Trophoblast cell (in vitro differentiated cells and primary cell): ENCODE data around the gene CNTNAP3B.
"Not testable (repeated sequence)": the region's sequence is repeated elsewhere in the genome, so short reads cannot be mapped to it uniquely, and the experiment has no call there.

Experiments
- DNase-seq, 2 donors: peaks; one replicate each; pipeline ENCODE4 v3.0.0-alpha.2; 2016
- H2AFZ ChIP-seq: 2 replicates; pipeline ENCODE4 v1.6.1; 2013; ENCODE audit warnings: low read length, moderate library complexity, mild to moderate bottlenecking; ENCODE audit not compliant: insufficient read depth, poor library complexity
- H2AK5ac ChIP-seq: 2 replicates; pipeline ENCODE4 v1.6.1; 2013; ENCODE audit warnings: mild to moderate bottlenecking, low read length
- H2BK120ac ChIP-seq: 2 replicates; pipeline ENCODE4 v1.6.1; 2013; ENCODE audit warnings: low read length, mild to moderate bottlenecking, moderate library complexity; ENCODE audit not compliant: insufficient read depth, poor library complexity
- H2BK12ac ChIP-seq: 2 replicates; pipeline ENCODE4 v1.6.1; 2013; ENCODE audit warnings: mild to moderate bottlenecking, low read length, moderate library complexity
- H2BK5ac ChIP-seq: 2 replicates; pipeline ENCODE4 v1.6.1; 2013; ENCODE audit warnings: low read length, low read depth, moderate library complexity, mild to moderate bottlenecking; ENCODE audit not compliant: poor library complexity
- H3K14ac ChIP-seq: 2 replicates; pipeline ENCODE4 v1.6.1; 2013; ENCODE audit warnings: mild to moderate bottlenecking, low read length
- H3K18ac ChIP-seq: 2 replicates; pipeline ENCODE4 v1.6.1; 2013; ENCODE audit warnings: mild to moderate bottlenecking, low read length
- H3K23ac ChIP-seq: 2 replicates; pipeline ENCODE4 v1.6.1; 2013; ENCODE audit warnings: low read length
- H3K27ac ChIP-seq: 2 replicates; pipeline ENCODE4 v1.5.1; 2013; ENCODE audit warnings: low read depth, mild to moderate bottlenecking, inconsistent platforms, low read length, moderate library complexity
- H3K27me3 ChIP-seq: 2 replicates; pipeline ENCODE4 v1.6.1; 2013; ENCODE audit warnings: inconsistent platforms, mild to moderate bottlenecking, low read length, moderate library complexity; ENCODE audit not compliant: insufficient read depth
- H3K36me3 ChIP-seq, 2 experiments: 1 replicate in 1 of 2; 2 replicates in 1 of 2; pipeline ENCODE4 v1.6.1; 2013; ENCODE audit warnings: low read length in 2 of 2, mild to moderate bottlenecking in 2 of 2, moderate library complexity in 1 of 2; ENCODE audit not compliant: insufficient read depth in 2 of 2, control insufficient read depth in 1 of 2
- H3K4ac ChIP-seq: 2 replicates; pipeline ENCODE4 v1.6.1; 2013; ENCODE audit warnings: low read depth, mild to moderate bottlenecking, low read length, moderate library complexity
- H3K4me1 ChIP-seq, 2 experiments: 1 replicate in 1 of 2; 2 replicates in 1 of 2; pipeline ENCODE4 v1.6.1; 2013; ENCODE audit warnings: low read length in 2 of 2, mild to moderate bottlenecking in 2 of 2, moderate library complexity in 1 of 2; ENCODE audit not compliant: insufficient read depth in 2 of 2, control insufficient read depth in 1 of 2
- H3K4me2 ChIP-seq: 2 replicates; pipeline ENCODE4 v1.6.1; 2013; ENCODE audit warnings: inconsistent platforms, mild to moderate bottlenecking, low read length, moderate library complexity
- H3K4me3 ChIP-seq: 2 replicates; pipeline ENCODE4 v1.5.1; 2013; ENCODE audit warnings: mild to moderate bottlenecking, low read depth, low read length, inconsistent platforms
- H3K79me1 ChIP-seq: one replicate; pipeline ENCODE4 v1.6.1; 2013; ENCODE audit warnings: low read length
- H3K79me2 ChIP-seq: 2 replicates; pipeline ENCODE4 v1.6.1; 2013; ENCODE audit warnings: low read length, mild to moderate bottlenecking; ENCODE audit not compliant: control insufficient read depth, insufficient read depth, poor library complexity
- H3K9ac ChIP-seq: 2 replicates; pipeline ENCODE4 v1.6.1; 2013; ENCODE audit warnings: mild to moderate bottlenecking, low read length
- H3K9me3 ChIP-seq: 2 replicates; pipeline ENCODE4 v1.6.1; 2013; ENCODE audit warnings: low read depth, mild to moderate bottlenecking, control low read depth, inconsistent platforms, low read length; ENCODE audit not compliant: insufficient read depth
- H4K12ac ChIP-seq: 2 replicates; pipeline ENCODE4 v1.6.1; 2013; ENCODE audit warnings: low read depth, mild to moderate bottlenecking, low read length, moderate library complexity
- H4K8ac ChIP-seq: 2 replicates; pipeline ENCODE4 v1.6.1; 2013; ENCODE audit warnings: low read depth, mild to moderate bottlenecking, low read length, moderate library complexity
- H4K91ac ChIP-seq: one replicate; pipeline ENCODE4 v1.6.1; 2013; ENCODE audit warnings: low read depth, mild to moderate bottlenecking, low read length, moderate library complexity
- WGBS: extraction: QIAGEN DNeasy Blood & Tissue Kit; methylation state at CpG from one replicate; pipeline ENCODE4 v1.1.7; 2013; ENCODE audit warnings: missing lambda C conversion rate; ENCODE audit not compliant: insufficient read length, insufficient coverage; ENCODE audit errors: extremely low coverage; 5-methylcytosine and 5-hydroxymethylcytosine counted together

The CNTNAP3B gene

DNA sequence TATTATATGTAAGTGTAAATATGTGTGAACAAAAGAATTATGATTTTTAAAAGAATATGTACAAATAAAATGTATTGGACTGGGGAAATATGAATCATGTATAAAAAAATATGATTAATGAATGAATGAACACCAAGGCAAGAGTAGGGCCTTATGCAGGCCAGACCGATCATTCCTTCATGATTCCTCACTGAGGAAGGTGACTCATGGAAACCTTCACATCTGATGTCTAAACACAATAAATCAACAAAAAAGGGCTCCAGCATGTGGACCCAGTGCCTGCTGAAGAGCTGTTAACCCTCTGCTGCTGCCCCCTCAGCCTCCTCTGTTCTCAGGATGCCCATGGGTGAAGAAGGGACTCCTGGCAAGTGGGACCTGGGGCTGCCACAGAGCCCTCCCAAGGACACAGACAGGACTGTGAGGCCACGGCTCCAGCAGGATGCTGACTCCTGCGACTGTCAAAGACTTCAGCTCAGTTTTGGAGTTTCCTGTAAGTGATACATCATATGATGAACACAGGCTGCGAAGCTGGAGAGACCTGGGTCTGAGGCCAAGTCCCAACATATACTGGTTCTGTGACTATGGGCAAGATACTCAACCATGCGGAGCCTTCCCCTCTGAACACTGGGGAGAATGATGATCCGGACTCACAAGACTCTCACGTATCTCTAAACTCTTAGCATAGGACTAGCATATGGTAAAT, 110.9 kb downstream of the CNTNAP3B start:
- H2BK5ac ChIP-seq, H3K79me2 ChIP-seq, H3K27ac ChIP-seq, H3K23ac ChIP-seq, H2AFZ ChIP-seq, H3K18ac ChIP-seq, H3K36me3 ChIP-seq, H3K27me3 ChIP-seq, H4K8ac ChIP-seq, H2BK12ac ChIP-seq, H3K4me3 ChIP-seq, H3K9me3 ChIP-seq, H3K14ac ChIP-seq, H4K91ac ChIP-seq, H4K12ac ChIP-seq, H2BK120ac ChIP-seq, H2AK5ac ChIP-seq, H3K79me1 ChIP-seq, H3K4me1 ChIP-seq, H3K9ac ChIP-seq, H3K4ac ChIP-seq, H3K4me2 ChIP-seq, DNase-seq: not testable (repeated sequence)
- WGBS, result no CpG with 5 or more reads among the region's 7 CpGs

DNA sequence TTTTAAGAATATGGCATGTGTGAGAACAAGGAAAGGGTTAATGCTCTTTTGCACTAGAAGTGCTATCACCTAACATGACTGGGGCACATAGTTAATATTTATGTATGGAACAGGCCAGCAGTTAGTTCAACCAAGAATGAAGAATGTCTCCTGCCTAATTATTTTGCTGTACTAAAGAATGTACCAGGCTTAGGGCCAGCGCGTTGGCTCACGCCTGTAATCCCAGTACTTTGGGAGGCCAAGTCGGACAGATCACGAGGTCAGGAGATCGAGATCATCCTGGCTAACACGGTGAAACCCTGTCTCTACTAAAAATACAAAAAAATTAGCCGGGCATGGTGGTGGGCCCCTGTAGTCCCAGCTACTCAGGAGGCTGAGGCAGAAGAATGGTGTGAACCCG, 114.9 kb downstream of the CNTNAP3B start:
- H3K4me2 ChIP-seq, H3K23ac ChIP-seq, H3K18ac ChIP-seq, H4K12ac ChIP-seq, H3K36me3 ChIP-seq, H3K79me2 ChIP-seq, H2BK12ac ChIP-seq, H2BK5ac ChIP-seq, H2AFZ ChIP-seq, H3K4me1 ChIP-seq, H3K79me1 ChIP-seq, H2AK5ac ChIP-seq, H3K9me3 ChIP-seq, H3K27me3 ChIP-seq, H4K8ac ChIP-seq, H4K91ac ChIP-seq, H3K14ac ChIP-seq, H3K9ac ChIP-seq, H3K4ac ChIP-seq, H2BK120ac ChIP-seq, H3K27ac ChIP-seq, DNase-seq, H3K4me3 ChIP-seq: not testable (repeated sequence)
- no CpG with 5 or more reads among the region's 9 CpGs for WGBS

- H4K8ac ChIP-seq, H3K79me1 ChIP-seq, H3K27ac ChIP-seq, H3K4ac ChIP-seq, H3K4me3 ChIP-seq, H3K36me3 ChIP-seq, H3K9me3 ChIP-seq, H3K23ac ChIP-seq, H3K27me3 ChIP-seq, H3K9ac ChIP-seq, H2BK12ac ChIP-seq, DNase-seq, H3K14ac ChIP-seq, H3K4me2 ChIP-seq, H3K4me1 ChIP-seq, H2BK5ac ChIP-seq, H2BK120ac ChIP-seq, H2AK5ac ChIP-seq, H4K91ac ChIP-seq, H2AFZ ChIP-seq, H3K79me2 ChIP-seq, H3K18ac ChIP-seq, H4K12ac ChIP-seq: not testable (repeated sequence)
- WGBS, result no CpG with 5 or more reads among the region's 9 CpGs
These were observed 137.6 kb downstream of the CNTNAP3B start for GRCh38 chr9:41991607-41992006.

GRCh38 chr9:41980271-41980670, 149.0 kb downstream of the CNTNAP3B start:
- H3K4me1 ChIP-seq, H3K9me3 ChIP-seq, H3K27ac ChIP-seq, H2BK12ac ChIP-seq, H3K79me1 ChIP-seq, H3K23ac ChIP-seq, H3K36me3 ChIP-seq, H2AFZ ChIP-seq, H4K8ac ChIP-seq, H3K27me3 ChIP-seq, H3K79me2 ChIP-seq, H4K12ac ChIP-seq, H3K14ac ChIP-seq, H3K9ac ChIP-seq, H3K4me3 ChIP-seq, H2BK120ac ChIP-seq, H2AK5ac ChIP-seq, H3K4ac ChIP-seq, DNase-seq, H4K91ac ChIP-seq, H3K18ac ChIP-seq, H3K4me2 ChIP-seq, H2BK5ac ChIP-seq: not testable (repeated sequence)
- no CpG with 5 or more reads among the region's 2 CpGs for WGBS
